Measurements from ENCODE around the gene EBP. TPM values are rescaled to one million over a fixed set of nuclear protein-coding genes. Genes with fewer than 3 reads are reported as not detected.

EBP gene
- polyA plus RNA-seq, 3 donors from 2014 or later = 184 to 314 (median 233) TPM

- Mint-ChIP-seq H3K36me3 (peaks cover 0 to 9% (median 4%) of the 10 kb centered on the region in 3 donors), H3K27ac (peak overlapping the region in 2 of 6 donors; percentile 22 to 46), H3K4me3 (no peak overlapping the region), H3K27me3 (ENCODE audit: low read depth in 3 of 3) (peaks cover 1 to 9% (median 2%) of the 10 kb centered on the region in 3 donors), H3K4me1 (peaks cover 18 to 23% of the 10 kb centered on the region in 2 donors), H3K9me3 (no peaks in the 10 kb centered on the region)
- no peak for DNase-seq
Measured at GRCh38 chrX:48480583-48480982, 41.0 kb upstream of the EBP start.

GRCh38 chrX:48482526-48482925 is 39.1 kb upstream of the EBP start:
- H3K9me3 Mint-ChIP-seq = no peaks in the 10 kb centered on the region
- H3K27ac Mint-ChIP-seq = no peak overlapping the region
- no peak overlapping the region for H3K4me3 Mint-ChIP-seq
- H3K27me3 Mint-ChIP-seq (ENCODE audit: low read depth in 3 of 3) = peaks cover 3 to 8% (median 5%) of the 10 kb centered on the region in 3 donors
- H3K4me1 Mint-ChIP-seq = peaks cover 8 to 12% of the 10 kb centered on the region in 2 donors
- H3K36me3 Mint-ChIP-seq = peaks cover 0 to 9% (median 4%) of the 10 kb centered on the region in 3 donors
- no peak for DNase-seq

GRCh38 chrX:48487362-48487798 is 34.2 kb upstream of the EBP start:
- Mint-ChIP-seq H3K9me3 (no peaks in the 10 kb centered on the region), H3K4me3 (peak overlapping the region; percentile 16 to 69 (median 47)), H3K27ac (peak overlapping the region; percentile 84 to 91 (median 87)), H3K4me1 (peaks cover 20% of the 10 kb centered on the region in 2 donors), H3K36me3 (peaks cover 0 to 6% (median 0%) of the 10 kb centered on the region in 3 donors), H3K27me3 (ENCODE audit: low read depth in 3 of 3) (peaks cover 3 to 6% (median 5%) of the 10 kb centered on the region in 3 donors)
- peak; percentile 38 to 45 (median 40) for DNase-seq

- Mint-ChIP-seq H3K27ac (peak overlapping the region; percentile 84 to 91 (median 87)), H3K9me3 (no peaks in the 10 kb centered on the region), H3K27me3 (ENCODE audit: low read depth in 3 of 3) (peaks cover 5 to 6% (median 5%) of the 10 kb centered on the region in 3 donors), H3K4me1 (peaks cover 20% of the 10 kb centered on the region in 2 donors), H3K4me3 (peak overlapping the region in 4 of 5 donors; percentile 16 to 69 (median 47)), H3K36me3 (peaks cover 0 to under 1% (median 0%) of the 10 kb centered on the region in 3 donors)
- no peak for DNase-seq
Measured at GRCh38 chrX:48488034-48488433, 33.6 kb upstream of the EBP start.

- H3K27ac Mint-ChIP-seq = no peak overlapping the region
- H3K9me3 Mint-ChIP-seq = no peaks in the 10 kb centered on the region
Measured at GRCh38 chrX:48489296-48489695, 32.3 kb upstream of the EBP start.

GRCh38 chrX:48489892-48490291 is 31.7 kb upstream of the EBP start:
- no peaks in the 10 kb centered on the region for H3K9me3 Mint-ChIP-seq
- H3K36me3 Mint-ChIP-seq = no peaks in the 10 kb centered on the region
- H3K4me1 Mint-ChIP-seq = peaks cover 20% of the 10 kb centered on the region in 2 donors
- H3K4me3 Mint-ChIP-seq = no peak overlapping the region
- peaks cover 5 to 9% (median 8%) of the 10 kb centered on the region in 3 donors for H3K27me3 Mint-ChIP-seq (ENCODE audit: low read depth in 3 of 3)
- no peak overlapping the region for H3K27ac Mint-ChIP-seq
- no peak for DNase-seq

More at GRCh38 chrX:48489296-48489695, 32.3 kb upstream of the EBP start:
- peaks cover 5 to 8% (median 6%) of the 10 kb centered on the region in 3 donors for H3K27me3 Mint-ChIP-seq (ENCODE audit: low read depth in 3 of 3)
- H3K4me1 Mint-ChIP-seq = peaks cover 20% of the 10 kb centered on the region in 2 donors
- no peaks in the 10 kb centered on the region for H3K36me3 Mint-ChIP-seq
- DNase-seq = no peak
- no peak overlapping the region for H3K4me3 Mint-ChIP-seq

GRCh38 chrX:48490661-48491060 is 30.9 kb upstream of the EBP start:
- peaks cover 5 to 7% (median 7%) of the 10 kb centered on the region in 3 donors for H3K27me3 Mint-ChIP-seq (ENCODE audit: low read depth in 3 of 3)
- H3K27ac Mint-ChIP-seq = no peak overlapping the region
- no peaks in the 10 kb centered on the region for H3K36me3 Mint-ChIP-seq
- no peaks in the 10 kb centered on the region for H3K9me3 Mint-ChIP-seq
- no peak for DNase-seq
- H3K4me1 Mint-ChIP-seq = peaks cover 20% of the 10 kb centered on the region in 2 donors
- no peak overlapping the region for H3K4me3 Mint-ChIP-seq

- Mint-ChIP-seq H3K27me3 (ENCODE audit: low read depth in 3 of 3) (peaks cover 5 to 7% (median 6%) of the 10 kb centered on the region in 3 donors), H3K27ac (no peak overlapping the region), H3K9me3 (no peaks in the 10 kb centered on the region), H3K4me1 (peaks cover 20% of the 10 kb centered on the region in 2 donors), H3K36me3 (no peaks in the 10 kb centered on the region), H3K4me3 (no peak overlapping the region)
- no peak for DNase-seq
Measured at GRCh38 chrX:48491809-48492208, 29.8 kb upstream of the EBP start.

GRCh38 chrX:48492293-48492910 is 29.2 kb upstream of the EBP start:
- H3K27ac Mint-ChIP-seq = no peak overlapping the region
- DNase-seq = no peak
- no peak overlapping the region for H3K4me3 Mint-ChIP-seq
- peaks cover 3 to 6% (median 5%) of the 10 kb centered on the region in 3 donors for H3K27me3 Mint-ChIP-seq (ENCODE audit: low read depth in 3 of 3)
- peaks cover 15% of the 10 kb centered on the region in 2 donors for H3K4me1 Mint-ChIP-seq
- H3K9me3 Mint-ChIP-seq = no peaks in the 10 kb centered on the region
- H3K36me3 Mint-ChIP-seq = no peaks in the 10 kb centered on the region

GRCh38 chrX:48493890-48494364 is 27.7 kb upstream of the EBP start:
- H3K27me3 Mint-ChIP-seq (ENCODE audit: low read depth in 3 of 3) = peaks cover 2 to 6% (median 5%) of the 10 kb centered on the region in 3 donors
- peaks cover 0 to under 1% of the 10 kb centered on the region in 2 donors for H3K4me1 Mint-ChIP-seq
- H3K4me3 Mint-ChIP-seq = no peak overlapping the region
- H3K36me3 Mint-ChIP-seq = no peaks in the 10 kb centered on the region
- no peaks in the 10 kb centered on the region for H3K9me3 Mint-ChIP-seq
- no peak for DNase-seq
- H3K27ac Mint-ChIP-seq = no peak overlapping the region

GRCh38 chrX:48496660-48497059 is 24.9 kb upstream of the EBP start:
- no peak for DNase-seq
- Mint-ChIP-seq H3K4me3 (no peak overlapping the region), H3K9me3 (no peaks in the 10 kb centered on the region), H3K27ac (no peak overlapping the region), H3K4me1 (no peaks in the 10 kb centered on the region), H3K36me3 (no peaks in the 10 kb centered on the region), H3K27me3 (ENCODE audit: low read depth in 3 of 3) (peaks cover 2 to 6% (median 3%) of the 10 kb centered on the region in 3 donors)

- peaks cover 0 to 4% (median 3%) of the 10 kb centered on the region in 3 donors for H3K27me3 Mint-ChIP-seq (ENCODE audit: low read depth in 3 of 3)
- no peaks in the 10 kb centered on the region for H3K36me3 Mint-ChIP-seq
- H3K9me3 Mint-ChIP-seq = no peaks in the 10 kb centered on the region
- no peak overlapping the region for H3K27ac Mint-ChIP-seq
- DNase-seq = no peak
- H3K4me1 Mint-ChIP-seq = no peaks in the 10 kb centered on the region
- no peak overlapping the region for H3K4me3 Mint-ChIP-seq
Measured at GRCh38 chrX:48497871-48498270, 23.7 kb upstream of the EBP start.

GRCh38 chrX:48498374-48498809 is 23.2 kb upstream of the EBP start:
- peaks cover 0 to 4% (median 3%) of the 10 kb centered on the region in 3 donors for H3K27me3 Mint-ChIP-seq (ENCODE audit: low read depth in 3 of 3)
- DNase-seq = no peak
- no peak overlapping the region for H3K27ac Mint-ChIP-seq
- no peaks in the 10 kb centered on the region for H3K9me3 Mint-ChIP-seq
- H3K36me3 Mint-ChIP-seq = no peaks in the 10 kb centered on the region
- H3K4me1 Mint-ChIP-seq = no peaks in the 10 kb centered on the region
- H3K4me3 Mint-ChIP-seq = no peak overlapping the region

GRCh38 chrX:48504261-48504660 is 17.3 kb upstream of the EBP start:
- no peak overlapping the region for H3K27ac Mint-ChIP-seq
- H3K9me3 Mint-ChIP-seq = no peaks in the 10 kb centered on the region
- H3K4me1 Mint-ChIP-seq = peaks cover 4 to 6% of the 10 kb centered on the region in 2 donors
- H3K27me3 Mint-ChIP-seq (ENCODE audit: low read depth in 3 of 3) = peaks cover 1 to 5% (median 4%) of the 10 kb centered on the region in 3 donors
- H3K36me3 Mint-ChIP-seq = no peaks in the 10 kb centered on the region
- H3K4me3 Mint-ChIP-seq = no peak overlapping the region
- no peak for DNase-seq
